Heart left ventricle (tissue), 13 donors: ENCODE results near the gene QKI.

Experiments used
- CTCF ChIP-seq, 12 donors: fragments of 200-600 bp; sonication (generic) in 4 of 12; IDR thresholded peaks; one replicate each; pipeline versions ENCODE4 v1.5.0 to v1.8.0; 2018 to 2022; ENCODE audit warnings: antibody characterized with exemption in 12 of 12, mild to moderate bottlenecking in 5 of 12
- POLR2A ChIP-seq, 2 donors: fragments of 450-650 bp; IDR thresholded peaks; one replicate each; pipeline ENCODE4 v1.6.1; 2017; ENCODE audit warnings: antibody characterized with exemption in 2 of 2, mild to moderate bottlenecking in 2 of 2, moderate library complexity in 2 of 2
- donor health status: ischemic (EF 13 %, LVEDD 7.1; RV severe dilation, severe dysfunction).
- donor health status: DM: no; HTN: yes; CAD: no.
- donor health status: DM: no; HTN: no; CAD: no.
- donor health status: ischemic (EF 25% LVEDD 6.9; RV normal size, moderate dysfunction).
- donor health status: ischemic (EF 25% LVEDD 5.7; RV mildly dilated, moderate dysfunction).
- donor health status: ischemic (EF 35%, LVEDD 5.7; RV mildly dilated, moderate dysfunction).
- donor health status: nonischemic (EF 11% LVEDD 7.7; RV severe dilation, severe dysfunction).
- donor health status: DM: yes; HTN: yes; CAD: no.
- donor health status: PGD.
- donor health status: ischemic (EF 29% LVEDD 5.4; RV normal size, mild dysfunction).
- donor health status: nonischemic (EF 23%, LVEDD 6.1; RV moderate dilation, normal function).

GRCh38 chr6:163466839-163467390, 52.4 kb downstream of the QKI start:
- TF ChIP-seq CTCF (IDR thresholded peaks at IDR 0.05) (no peak), POLR2A (IDR thresholded peaks at IDR 0.05) (no peak)
